Mucosa of gallbladder (tissue), 1 donor: ENCODE results near the gene TNFSF18. TPM values are rescaled to one million over a fixed set of nuclear protein-coding genes. Genes with fewer than 3 reads are reported as not detected.

Experiments
- DNase-seq: peaks from one replicate; pipeline ENCODE4 v3.0.0-alpha.2; 2020; ENCODE audit warnings: low spot score
- total RNA-seq: library from RNA; stranded (reverse); gene quantifications from one replicate; pipeline ENCODE4 v1.2.1, GENCODE V29; 2021
- donor health status: DM: no; HTN: no; CAD: no.

TNFSF18 gene
- total RNA-seq, 1 donor from 2014 or later, result 0.09 TPM

GRCh38 chr1:173039626-173040025 lies 11.1 kb downstream of the TNFSF18 start:
- DNase-seq, result no peak

GRCh38 chr1:173038875-173039554 lies 11.7 kb downstream of the TNFSF18 start:
- DNase-seq, result no peak

- no peak for DNase-seq
Observed at GRCh38 chr1:173024543-173024942, 26.2 kb downstream of the TNFSF18 start.

DNA sequence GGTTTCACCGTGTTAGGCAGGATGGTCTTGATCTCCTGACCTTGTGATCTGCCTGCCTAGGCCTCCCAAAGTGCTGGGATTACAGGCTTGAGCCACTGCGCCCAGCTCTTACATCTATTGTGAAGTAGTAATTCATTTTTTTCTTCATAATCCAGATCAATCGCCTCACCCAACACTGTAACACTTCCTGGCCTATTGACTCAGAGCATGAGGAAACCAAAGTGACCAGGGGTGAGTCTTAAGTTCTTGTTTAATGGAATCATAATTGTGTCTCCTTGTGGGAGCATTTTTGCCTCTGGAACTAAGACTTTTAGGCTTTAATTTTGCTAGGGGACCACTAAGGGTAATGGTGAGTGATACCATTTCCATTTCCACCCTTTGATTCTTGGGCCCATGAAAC lies 27.4 kb downstream of the TNFSF18 start:
- DNase-seq, result no peak

DNA sequence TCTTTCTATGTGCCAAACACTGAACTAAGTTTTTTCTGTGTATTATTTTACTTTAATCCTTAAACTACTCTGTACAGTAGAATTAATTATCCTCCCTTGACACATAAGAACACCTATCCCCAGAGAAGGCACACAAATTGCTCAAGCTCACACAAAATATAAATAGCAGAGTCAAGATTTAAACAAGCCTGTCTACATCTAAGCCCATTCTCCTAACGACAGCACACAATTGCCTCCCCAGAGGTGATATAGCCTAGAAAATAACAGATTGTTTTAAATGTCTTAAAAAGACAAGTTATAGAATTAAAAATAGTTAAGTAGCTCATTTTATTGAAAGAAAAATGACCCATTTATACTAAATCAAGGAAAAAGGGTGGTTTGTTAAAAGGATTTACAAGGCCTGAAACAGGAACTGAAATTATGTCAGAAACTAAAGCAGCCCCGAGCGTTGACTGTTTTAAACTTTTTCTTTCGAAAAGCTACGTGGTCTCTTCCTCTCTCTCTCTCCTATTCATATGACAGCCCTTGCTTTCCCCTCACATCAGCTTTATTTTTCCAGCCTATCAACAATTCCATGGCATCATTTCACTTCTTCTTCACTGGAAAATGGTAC lies 30.5 kb downstream of the TNFSF18 start:
- DNase-seq, result no peak

GRCh38 chr1:173017792-173018191 lies 32.9 kb downstream of the TNFSF18 start:
- DNase-seq, result no peak

DNA sequence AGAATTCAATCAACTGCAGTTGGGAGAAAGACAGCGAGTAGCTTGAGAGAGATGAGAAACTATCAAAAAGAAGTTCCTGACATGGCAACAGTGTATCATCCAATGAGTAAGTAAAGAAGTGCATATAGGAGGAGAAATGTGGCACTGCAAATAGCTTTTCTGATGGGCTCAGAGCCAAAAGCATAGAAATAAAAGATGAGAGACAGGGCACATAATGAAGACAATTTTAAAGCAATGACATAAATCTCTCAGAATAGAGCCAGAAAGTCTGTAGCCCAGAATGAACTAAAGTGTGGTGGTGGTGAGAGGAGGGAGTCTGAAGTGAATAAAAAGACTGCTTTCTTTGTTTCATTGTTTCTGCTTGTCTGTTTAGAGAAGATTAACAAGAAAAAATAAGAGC lies 34.3 kb downstream of the TNFSF18 start:
- DNase-seq, result no peak

- DNase-seq, result no peak
Observed at GRCh38 chr1:173015629-173016028, 35.1 kb downstream of the TNFSF18 start.

DNA sequence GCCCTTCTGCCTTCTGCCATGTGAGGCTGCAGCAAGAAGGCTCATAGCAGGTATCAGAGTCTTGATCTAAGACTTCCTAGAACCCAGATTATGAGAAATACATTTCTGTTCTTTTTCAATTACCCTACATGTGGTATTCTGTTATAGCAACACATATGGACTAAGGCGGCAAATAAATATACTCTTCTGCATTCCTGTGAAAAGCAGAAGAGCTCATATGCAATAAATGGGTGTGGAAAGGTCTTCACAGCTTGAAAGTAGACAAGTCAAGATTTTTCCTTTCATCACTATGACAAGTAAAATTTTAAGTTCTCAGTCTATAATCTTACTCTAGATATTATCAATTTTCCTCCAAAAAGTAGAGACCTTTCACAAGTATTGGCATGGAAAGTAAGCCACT lies 36.6 kb downstream of the TNFSF18 start:
- no peak for DNase-seq

DNA sequence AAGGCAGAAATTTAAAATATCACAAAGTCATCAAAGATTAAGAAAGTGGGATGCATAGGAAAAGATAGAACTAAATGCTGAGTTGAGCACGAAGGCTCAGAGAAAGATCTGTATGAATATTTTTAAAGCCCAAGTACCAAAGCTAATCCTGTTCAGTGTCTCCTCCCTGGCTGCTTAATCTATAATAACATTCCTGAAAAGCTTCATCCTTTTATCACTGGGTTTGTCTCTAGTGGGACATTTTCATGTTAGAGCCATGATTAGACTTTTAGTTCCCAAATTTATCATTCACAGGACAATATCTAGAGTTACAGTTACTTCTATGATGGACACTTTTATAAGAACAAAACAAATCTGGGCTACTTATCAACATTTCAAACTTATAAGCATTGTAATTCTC lies 38.6 kb downstream of the TNFSF18 start:
- no peak for DNase-seq

- no peak for DNase-seq
Observed at GRCh38 chr1:173009597-173009996, 41.1 kb downstream of the TNFSF18 start.

DNA sequence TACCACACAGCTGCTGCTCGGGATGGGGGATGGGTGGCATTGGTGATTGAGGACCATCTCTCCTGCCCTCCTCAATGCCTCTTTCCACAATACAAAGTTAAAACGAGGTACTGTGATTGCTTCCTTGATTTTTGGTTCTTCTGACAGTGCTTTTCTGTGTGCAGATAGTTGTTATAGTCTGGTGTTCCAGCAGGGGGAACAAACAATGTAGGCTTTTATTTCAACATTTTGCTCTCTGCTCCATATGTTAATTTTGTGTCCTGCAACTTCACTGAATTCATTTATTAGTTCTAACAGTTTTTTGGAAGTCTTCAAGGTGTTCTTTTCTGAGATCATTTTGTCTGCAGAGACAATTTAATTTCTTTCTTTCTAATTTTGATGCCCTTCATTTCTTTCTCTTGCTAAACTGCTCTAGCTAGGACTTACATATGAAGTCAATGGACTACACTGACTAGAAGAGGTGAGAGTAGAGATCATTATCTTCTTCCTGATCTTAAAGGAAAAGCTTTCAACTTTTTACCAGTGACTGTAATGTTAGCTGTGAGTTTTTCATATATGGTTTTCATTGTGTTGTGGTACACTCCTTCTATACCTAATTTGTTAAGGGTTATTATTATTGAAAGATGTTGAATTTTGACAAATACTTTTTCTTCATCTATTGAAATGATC lies 45.4 kb downstream of the TNFSF18 start:
- no peak for DNase-seq

GRCh38 chr1:173002891-173003838 lies 47.6 kb downstream of the TNFSF18 start:
- no peak for DNase-seq

DNA sequence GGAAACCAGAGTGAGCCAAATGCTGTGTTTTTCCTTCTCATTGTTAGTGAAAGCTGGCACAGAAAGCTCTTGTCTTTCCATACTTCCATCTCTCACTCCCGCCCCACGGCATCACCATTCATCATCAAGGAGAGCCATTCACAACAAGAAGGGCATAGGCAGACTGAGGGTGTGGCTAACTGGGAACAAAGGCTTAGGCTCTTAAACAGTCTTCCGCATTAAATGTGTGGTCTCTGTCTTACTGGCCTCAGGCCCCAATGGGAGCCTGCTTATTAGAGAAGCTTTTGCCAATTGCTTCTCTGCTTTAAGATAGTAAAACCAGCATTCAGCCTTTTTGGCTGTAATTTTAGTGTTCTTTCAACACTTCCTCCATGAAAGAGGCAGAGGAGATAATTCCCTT lies 51.4 kb downstream of the TNFSF18 start:
- DNase-seq, result no peak

DNA sequence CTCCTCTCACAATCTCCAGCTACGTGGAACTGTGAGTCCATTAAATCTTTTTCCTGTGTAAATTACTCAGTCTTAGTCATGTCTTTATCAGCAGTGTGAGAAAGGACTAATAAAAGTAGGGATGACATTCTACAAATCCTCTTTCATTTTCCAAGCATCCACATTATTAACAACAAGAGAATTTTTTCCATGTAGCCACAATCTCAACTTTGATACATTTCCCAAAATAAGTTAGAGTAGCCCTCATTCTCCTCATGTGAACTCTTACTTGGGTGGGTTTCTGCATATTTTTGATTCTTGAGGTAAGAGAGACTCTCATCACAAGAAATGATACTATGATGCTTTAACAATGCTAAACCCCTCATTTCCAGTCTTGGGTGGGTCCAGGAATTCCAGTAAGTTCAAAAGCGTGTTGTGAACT lies 52.8 kb downstream of the TNFSF18 start:
- DNase-seq, result no peak

GRCh38 chr1:172993640-172994039 lies 57.1 kb downstream of the TNFSF18 start:
- DNase-seq, result no peak

DNA sequence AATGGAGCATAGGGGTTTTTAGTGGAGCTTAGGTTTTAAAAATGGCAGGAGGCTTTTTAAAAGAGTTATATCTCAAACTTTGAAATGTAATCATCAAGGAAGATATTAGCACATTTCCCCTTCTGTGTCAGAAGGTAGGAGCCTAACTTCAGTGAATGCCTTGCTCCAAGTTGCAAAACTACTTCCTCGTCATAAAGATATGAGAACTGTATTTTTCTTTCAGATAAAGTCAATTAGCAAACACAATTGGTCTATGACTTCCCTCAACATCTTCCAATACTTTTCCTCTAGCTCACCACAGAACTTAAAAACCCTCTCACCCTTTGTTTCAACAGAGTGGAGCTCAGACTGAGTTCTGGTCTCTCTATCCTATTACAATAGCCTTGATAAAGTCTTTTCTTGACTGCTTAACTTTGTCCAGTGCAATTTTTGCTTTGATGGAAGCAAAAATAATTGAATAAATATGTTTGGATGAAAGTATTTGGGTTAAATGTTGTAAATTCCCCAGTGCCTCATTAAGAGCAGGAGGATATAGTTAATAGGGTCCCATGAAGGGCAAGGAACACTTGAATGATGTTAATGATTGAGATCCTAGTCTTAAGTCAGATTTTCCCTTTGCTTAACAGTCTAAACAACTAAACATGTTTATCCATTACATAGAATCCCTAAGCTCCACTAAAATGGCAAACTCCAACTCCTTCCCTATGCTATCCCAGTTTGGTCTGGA lies 58.9 kb downstream of the TNFSF18 start:
- DNase-seq, result no peak

DNA sequence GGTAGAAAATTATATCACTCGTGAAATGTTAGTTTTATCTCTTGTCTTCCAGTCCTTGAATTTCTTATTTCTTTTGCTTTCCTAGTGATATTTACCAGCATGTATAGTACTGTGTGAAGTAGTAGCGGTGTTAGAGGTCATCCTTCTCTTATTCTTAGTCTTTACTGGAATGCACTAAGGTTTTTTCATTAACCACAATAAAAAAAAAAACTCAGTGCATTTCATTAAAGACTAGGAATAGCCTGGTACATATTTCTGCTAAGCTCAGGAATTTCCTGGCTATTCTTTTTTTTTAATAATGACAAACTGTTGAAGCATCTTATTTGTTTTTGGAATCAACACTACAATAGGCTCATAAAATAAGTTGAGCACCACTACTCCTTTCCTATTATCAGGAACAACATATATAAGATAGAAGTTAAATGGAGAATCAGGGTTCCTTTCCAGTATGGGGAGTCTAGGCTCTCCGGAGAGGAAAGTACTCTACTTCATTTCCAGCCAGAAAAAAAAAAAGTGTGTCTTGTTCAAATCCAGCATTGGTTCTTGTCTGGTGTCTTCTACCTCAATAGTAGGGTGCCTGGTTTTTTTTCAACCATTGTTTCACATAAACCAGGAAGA lies 60.0 kb downstream of the TNFSF18 start:
- DNase-seq, result no peak
